Activated T-cell treated with anti-CD3 and anti-CD28 coated beads, Interleukin-2, amount 50 U/mL, for 72 hours (primary cell): ENCODE data around the gene ARL6IP4. TPM values are rescaled to one million over a fixed set of nuclear protein-coding genes. Genes with fewer than 3 reads are reported as not detected.

Experiments used
- ATAC-seq, 2 donors: fragments of 150-1000 bp; cut with Tn5 transposase; replicated peaks in 1 of 2; 2 replicates each; pipeline ENCODE4 v1.10.0; 2021; ENCODE audit warnings: moderate library complexity in 2 of 2, mild to moderate bottlenecking in 1 of 2
- DNase-seq, 2 donors: peaks; one replicate each; pipeline ENCODE4 v3.0.0; 2021 to 2022; ENCODE audit warnings: mixed read lengths in 1 of 2
- H3K27ac Mint-ChIP-seq: one replicate; pipeline ENCODE4 v1.8.0; 2022; ENCODE audit warnings: mild to moderate bottlenecking, moderate library complexity, mixed read lengths
- H3K27me3 Mint-ChIP-seq: one replicate; pipeline ENCODE4 v1.8.0; 2022; ENCODE audit warnings: low read depth, mixed read lengths
- H3K36me3 Mint-ChIP-seq, 2 donors: one replicate each; pipeline ENCODE4 v1.8.0; 2022; ENCODE audit warnings: mixed read lengths in 2 of 2, mild to moderate bottlenecking in 1 of 2; ENCODE audit not compliant: insufficient read depth in 2 of 2
- H3K4me1 Mint-ChIP-seq: one replicate; pipeline ENCODE4 v1.8.0; 2022; ENCODE audit warnings: low read depth, mixed read lengths
- H3K4me3 Mint-ChIP-seq, 2 donors: one replicate each; pipeline ENCODE4 v1.8.0; 2022; ENCODE audit warnings: mild to moderate bottlenecking in 2 of 2, mixed read lengths in 2 of 2, moderate library complexity in 2 of 2
- H3K9me3 Mint-ChIP-seq, 2 donors: one replicate each; pipeline ENCODE4 v1.8.0; 2022; ENCODE audit warnings: mixed read lengths in 2 of 2
- total RNA-seq, 2 donors: library from RNA; stranded (reverse); gene quantifications; one replicate each; pipeline ENCODE4 v1.2.3, GENCODE V29; 2022

ARL6IP4 gene
- total RNA-seq, 2 donors from 2014 or later = 183 to 187 TPM

- Mint-ChIP-seq H3K36me3 (no peaks in the 10 kb centered on the region), H3K4me1 (peaks cover 39% of the 10 kb centered on the region), H3K27me3 (no peaks in the 10 kb centered on the region), H3K9me3 (no peaks in the 10 kb centered on the region), H3K27ac (no peak overlapping the region), H3K4me3 (no peak overlapping the region)
- DNase-seq (no peak), ATAC-seq (no peak)
Measured at GRCh38 chr12:122948605-122949004, 31.9 kb upstream of the ARL6IP4 start.

DNA sequence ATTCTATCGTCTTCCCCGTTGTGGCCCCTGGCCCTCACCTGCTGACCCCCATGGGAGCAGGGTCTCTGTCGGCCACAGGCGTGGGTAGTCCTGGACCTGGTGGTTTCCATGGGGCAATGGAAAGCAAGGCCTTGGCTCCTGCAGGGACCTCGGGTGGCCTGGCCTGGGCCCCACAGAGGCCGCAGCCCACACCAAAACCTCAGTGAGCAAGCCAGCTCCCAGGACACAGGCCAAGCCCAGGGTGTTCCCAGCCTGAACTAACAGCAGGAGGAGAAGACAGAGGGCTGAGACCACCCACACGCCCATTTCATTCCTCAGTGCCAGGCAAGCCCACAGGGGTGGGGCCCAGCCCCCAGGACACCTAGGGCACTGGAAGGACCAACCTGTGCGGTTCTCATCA is 31.1 kb upstream of the ARL6IP4 start:
- Mint-ChIP-seq H3K4me3 (no peak overlapping the region), H3K36me3 (no peaks in the 10 kb centered on the region), H3K27me3 (no peaks in the 10 kb centered on the region), H3K9me3 (no peaks in the 10 kb centered on the region), H3K27ac (no peak overlapping the region), H3K4me1 (peaks cover 36% of the 10 kb centered on the region)
- no peak for DNase-seq
- ATAC-seq = no peak

GRCh38 chr12:122949816-122950675 is 30.4 kb upstream of the ARL6IP4 start:
- H3K27ac Mint-ChIP-seq = no peak overlapping the region
- peaks cover 36% of the 10 kb centered on the region for H3K4me1 Mint-ChIP-seq
- H3K36me3 Mint-ChIP-seq = no peaks in the 10 kb centered on the region
- no peaks in the 10 kb centered on the region for H3K9me3 Mint-ChIP-seq
- H3K4me3 Mint-ChIP-seq = no peak overlapping the region
- H3K27me3 Mint-ChIP-seq = no peaks in the 10 kb centered on the region
- DNase-seq (no peak), ATAC-seq (no peak)

- Mint-ChIP-seq H3K27me3 (no peaks in the 10 kb centered on the region), H3K36me3 (no peaks in the 10 kb centered on the region), H3K9me3 (no peaks in the 10 kb centered on the region), H3K4me3 (no peak overlapping the region), H3K27ac (no peak overlapping the region), H3K4me1 (peaks cover 29% of the 10 kb centered on the region)
- DNase-seq (no peak), ATAC-seq (no peak)
Measured at GRCh38 chr12:122951406-122951805, 29.1 kb upstream of the ARL6IP4 start.

GRCh38 chr12:122951979-122952892 is 28.2 kb upstream of the ARL6IP4 start:
- Mint-ChIP-seq H3K4me3 (no peak overlapping the region), H3K36me3 (no peaks in the 10 kb centered on the region), H3K27ac (no peak overlapping the region), H3K27me3 (no peaks in the 10 kb centered on the region), H3K9me3 (no peaks in the 10 kb centered on the region), H3K4me1 (peaks cover 20% of the 10 kb centered on the region)
- ATAC-seq (peak; percentile 98), DNase-seq (peak; percentile 78 to 80)

DNA sequence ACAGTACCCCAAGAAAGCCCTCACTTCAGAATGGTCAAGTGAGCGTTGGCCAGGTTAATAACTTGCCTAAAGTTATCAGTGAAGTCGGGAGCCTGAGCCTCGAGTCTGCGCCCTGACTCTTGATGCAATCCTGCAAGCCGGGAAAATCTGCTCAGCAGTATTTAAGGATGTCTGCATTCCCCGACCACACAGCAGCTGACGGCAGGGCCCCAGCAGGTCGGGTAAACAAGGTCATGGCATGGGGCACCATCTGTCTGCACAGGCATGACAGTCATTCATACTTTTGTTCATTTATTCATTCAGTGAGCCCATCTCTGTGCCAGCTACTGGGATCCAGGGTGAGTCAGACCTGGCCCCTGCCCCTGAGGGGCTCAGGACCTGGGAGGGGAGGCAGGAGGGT is 25.3 kb upstream of the ARL6IP4 start:
- no peak for ATAC-seq

DNA sequence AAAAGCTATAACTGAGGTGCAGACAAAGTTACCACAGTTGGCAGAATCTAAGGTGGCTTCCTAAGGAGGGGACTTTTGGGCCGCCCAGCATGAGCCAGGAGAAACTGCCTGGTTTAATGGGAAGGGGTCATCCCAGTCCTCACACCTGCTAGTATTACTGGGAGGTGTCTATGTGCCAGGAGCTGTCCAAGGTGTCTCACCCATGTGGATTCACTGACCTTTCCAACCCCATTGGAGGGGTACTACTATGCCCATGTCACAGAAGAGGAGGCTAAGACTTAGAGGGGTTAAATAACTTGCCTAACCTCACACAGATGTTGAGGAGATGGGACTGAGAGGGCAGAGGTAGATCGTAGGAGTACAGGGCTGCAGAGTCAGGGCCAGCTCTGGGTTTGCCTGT is 24.4 kb upstream of the ARL6IP4 start:
- Mint-ChIP-seq H3K27me3 (no peaks in the 10 kb centered on the region), H3K4me1 (peaks cover 12% of the 10 kb centered on the region)

More for the DNA sequence above, 25.3 kb upstream of the ARL6IP4 start:
- Mint-ChIP-seq H3K9me3 (no peaks in the 10 kb centered on the region), H3K4me3 (no peak overlapping the region), H3K27ac (no peak overlapping the region), H3K4me1 (peaks cover 12% of the 10 kb centered on the region), H3K36me3 (no peaks in the 10 kb centered on the region), H3K27me3 (no peaks in the 10 kb centered on the region)
- DNase-seq = no peak

GRCh38 chr12:122958198-122958888 is 22.1 kb upstream of the ARL6IP4 start:
- no peaks in the 10 kb centered on the region for H3K27me3 Mint-ChIP-seq
- DNase-seq = no peak
- H3K36me3 Mint-ChIP-seq = no peaks in the 10 kb centered on the region
- no peaks in the 10 kb centered on the region for H3K4me1 Mint-ChIP-seq
- H3K9me3 Mint-ChIP-seq = no peaks in the 10 kb centered on the region
- H3K27ac Mint-ChIP-seq = no peak overlapping the region
- ATAC-seq = no peak
- H3K4me3 Mint-ChIP-seq = no peak overlapping the region

More for the DNA sequence above, 24.4 kb upstream of the ARL6IP4 start:
- Mint-ChIP-seq H3K4me3 (no peak overlapping the region), H3K36me3 (no peaks in the 10 kb centered on the region), H3K9me3 (no peaks in the 10 kb centered on the region), H3K27ac (no peak overlapping the region)
- no peak for ATAC-seq
- DNase-seq = no peak

- Mint-ChIP-seq H3K36me3 (no peaks in the 10 kb centered on the region), H3K27ac (no peak overlapping the region), H3K27me3 (no peaks in the 10 kb centered on the region), H3K4me1 (peaks cover 3% of the 10 kb centered on the region), H3K4me3 (no peak overlapping the region), H3K9me3 (no peaks in the 10 kb centered on the region)
- no peak for ATAC-seq
- no peak for DNase-seq
Measured at GRCh38 chr12:122959566-122960192, 20.8 kb upstream of the ARL6IP4 start.

DNA sequence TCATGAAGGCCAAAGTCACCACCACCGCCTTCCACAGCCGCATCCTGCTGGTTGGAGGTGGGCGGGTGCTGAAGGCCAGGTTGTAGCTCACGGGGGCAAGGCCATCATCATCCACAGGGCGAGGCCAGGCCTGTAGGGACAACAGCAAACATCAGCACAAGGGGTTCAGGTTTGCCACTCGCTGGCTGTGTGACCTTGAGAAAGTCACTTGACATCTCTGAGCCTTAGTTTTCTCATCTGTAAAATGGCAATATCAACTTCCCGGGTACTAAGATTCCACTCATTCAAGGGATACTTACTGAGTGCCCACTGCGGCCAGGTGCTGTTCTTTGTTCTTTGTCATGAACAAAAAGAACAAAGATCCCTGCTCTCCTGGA is 20.3 kb upstream of the ARL6IP4 start:
- Mint-ChIP-seq H3K27ac (no peak overlapping the region), H3K4me3 (no peak overlapping the region), H3K27me3 (no peaks in the 10 kb centered on the region), H3K9me3 (no peaks in the 10 kb centered on the region), H3K36me3 (no peaks in the 10 kb centered on the region), H3K4me1 (peaks cover 6% of the 10 kb centered on the region)
- ATAC-seq (no peak), DNase-seq (no peak)

DNA sequence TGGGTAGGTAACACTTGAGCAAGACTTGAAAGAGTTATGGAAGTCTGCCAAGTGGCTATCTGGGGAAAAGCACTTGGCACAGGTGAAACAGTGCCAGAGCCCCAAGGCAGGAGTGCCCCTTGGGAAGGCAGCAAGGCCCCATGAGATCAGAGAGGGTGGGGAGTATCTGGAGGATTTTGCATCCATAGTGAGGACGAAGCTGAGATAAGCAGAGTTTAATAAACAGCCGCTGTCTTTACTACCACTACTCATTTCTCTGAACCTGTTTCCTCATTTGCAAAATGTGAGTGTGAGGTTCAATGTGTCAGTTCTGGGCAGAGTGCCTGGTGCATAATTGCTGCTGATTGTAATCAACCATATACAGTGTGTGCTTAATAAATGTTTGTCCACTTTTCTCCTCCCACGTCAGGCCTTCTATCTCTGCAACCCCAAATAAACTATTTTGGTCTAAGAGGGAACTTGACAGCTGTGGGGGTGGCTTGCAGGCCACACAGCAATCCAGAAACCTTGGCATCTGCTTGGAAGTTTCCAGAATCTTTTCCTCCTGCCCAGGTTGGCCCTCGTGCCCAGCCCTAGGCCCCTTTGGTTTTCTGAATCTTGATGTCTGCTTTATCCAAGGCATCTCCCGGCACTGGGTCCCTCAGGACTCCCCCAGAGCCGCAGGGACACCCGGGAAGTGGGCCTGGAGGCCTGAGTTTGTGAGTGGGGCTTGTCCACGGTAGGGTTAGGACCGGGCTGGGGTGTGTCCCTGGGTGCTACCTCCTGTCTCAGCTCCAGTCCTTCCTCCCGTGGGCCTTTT is 18.8 kb upstream of the ARL6IP4 start:
- Mint-ChIP-seq H3K9me3 (no peaks in the 10 kb centered on the region), H3K27ac (no peak overlapping the region), H3K27me3 (no peaks in the 10 kb centered on the region), H3K36me3 (no peaks in the 10 kb centered on the region), H3K4me1 (peaks cover 6% of the 10 kb centered on the region), H3K4me3 (no peak overlapping the region)
- ATAC-seq (no peak), DNase-seq (no peak)

GRCh38 chr12:122963941-122964265 is 16.6 kb upstream of the ARL6IP4 start:
- no peak overlapping the region for H3K4me3 Mint-ChIP-seq
- no peaks in the 10 kb centered on the region for H3K9me3 Mint-ChIP-seq
- H3K36me3 Mint-ChIP-seq = no peaks in the 10 kb centered on the region
- H3K4me1 Mint-ChIP-seq = peaks cover 6% of the 10 kb centered on the region
- DNase-seq = no peak
- no peak overlapping the region for H3K27ac Mint-ChIP-seq
- no peaks in the 10 kb centered on the region for H3K27me3 Mint-ChIP-seq
- ATAC-seq = no peak
